GF-D8 (cell line): ENCODE results near the gene ABCC10.

Experiments used
- DNase-seq: peaks from one replicate; lab custom pipeline; 2025; lab: John Stamatoyannopoulos, UW

Gene ABCC10

GRCh38 chr6:43468748-43469681 is 41.7 kb downstream of the ABCC10 start:
- no peak for DNase-seq

- DNase-seq = no peak
Observed at GRCh38 chr6:43469947-43470346, 42.6 kb downstream of the ABCC10 start.

GRCh38 chr6:43471399-43471798 is 44.1 kb downstream of the ABCC10 start:
- DNase-seq = no peak

GRCh38 chr6:43472515-43472914 is 45.2 kb downstream of the ABCC10 start:
- DNase-seq = no peak

- DNase-seq = no peak
Observed at GRCh38 chr6:43475516-43475915, 48.2 kb downstream of the ABCC10 start.

- DNase-seq = no peak
Observed at GRCh38 chr6:43476746-43477145, 49.4 kb downstream of the ABCC10 start.

- peak; percentile 25 for DNase-seq
Observed at GRCh38 chr6:43477235-43478007, 50.1 kb downstream of the ABCC10 start, which contains the start of gene TJAP1. TSS of gene TJAP1 (plus strand) at chr6:43477570. CDS start at chr6:43499002, 21,432 bp downstream.

- DNase-seq = no peak
Observed at GRCh38 chr6:43478008-43478372, 50.6 kb downstream of the ABCC10 start.

GRCh38 chr6:43481075-43481474 is 53.7 kb downstream of the ABCC10 start:
- no peak for DNase-seq

- DNase-seq = no peak
Observed at GRCh38 chr6:43481591-43482236, 54.4 kb downstream of the ABCC10 start.

GRCh38 chr6:43488667-43489276 is 61.4 kb downstream of the ABCC10 start:
- DNase-seq = no peak

GRCh38 chr6:43489277-43490072 is 62.1 kb downstream of the ABCC10 start:
- DNase-seq = no peak

- DNase-seq = no peak
Observed at GRCh38 chr6:43490523-43490939, 63.2 kb downstream of the ABCC10 start.

- no peak for DNase-seq
Observed at GRCh38 chr6:43491750-43492661, 64.7 kb downstream of the ABCC10 start.

- no peak for DNase-seq
Observed at GRCh38 chr6:43492673-43493072, 65.3 kb downstream of the ABCC10 start.

- no peak for DNase-seq
Observed at GRCh38 chr6:43493230-43493629, 65.9 kb downstream of the ABCC10 start.

GRCh38 chr6:43493833-43494232 is 66.5 kb downstream of the ABCC10 start:
- DNase-seq = no peak

GRCh38 chr6:43494321-43494720 is 67.0 kb downstream of the ABCC10 start:
- DNase-seq = no peak

- no peak for DNase-seq
Observed at GRCh38 chr6:43494766-43495165, 67.4 kb downstream of the ABCC10 start.

- no peak for DNase-seq
Observed at GRCh38 chr6:43495409-43495941, 68.1 kb downstream of the ABCC10 start.
